T47D (cell line): ENCODE results near the gene KIF26A.

Experiments used
- DNase-seq, 2 experiments: peaks; one replicate each; pipeline versions ENCODE4 v3.0.0 to v3.0.0-alpha.2; 2011 to 2012; ENCODE audit warnings: low read depth in 1 of 2, low spot score in 1 of 2
- JUND ChIP-seq: IDR thresholded peaks from 2 replicates; pipeline ENCODE4 v1.6.1; 2012; ENCODE audit warnings: low read depth
- in situ Hi-C: cut with HindIII; loops from 2 replicates; pipeline ENCODE4 v1.10.0; 2016; ENCODE audit warnings: low sequenced_read_pairs, low pct_unique_long_range_greater_than_20kb

KIF26A gene

GRCh38 chr14:104138098-104138717 is at the start of gene KIF26A:
Gene KIF26A, plus strand, starts transcription at chr14:104138587. Its CDS starts 136 bp downstream, at chr14:104138723.
- no peak for TF ChIP-seq JUND
- in situ Hi-C loops: no loop called here
- peak in 1 of 2 experiments; percentile 36 for DNase-seq

DNA sequence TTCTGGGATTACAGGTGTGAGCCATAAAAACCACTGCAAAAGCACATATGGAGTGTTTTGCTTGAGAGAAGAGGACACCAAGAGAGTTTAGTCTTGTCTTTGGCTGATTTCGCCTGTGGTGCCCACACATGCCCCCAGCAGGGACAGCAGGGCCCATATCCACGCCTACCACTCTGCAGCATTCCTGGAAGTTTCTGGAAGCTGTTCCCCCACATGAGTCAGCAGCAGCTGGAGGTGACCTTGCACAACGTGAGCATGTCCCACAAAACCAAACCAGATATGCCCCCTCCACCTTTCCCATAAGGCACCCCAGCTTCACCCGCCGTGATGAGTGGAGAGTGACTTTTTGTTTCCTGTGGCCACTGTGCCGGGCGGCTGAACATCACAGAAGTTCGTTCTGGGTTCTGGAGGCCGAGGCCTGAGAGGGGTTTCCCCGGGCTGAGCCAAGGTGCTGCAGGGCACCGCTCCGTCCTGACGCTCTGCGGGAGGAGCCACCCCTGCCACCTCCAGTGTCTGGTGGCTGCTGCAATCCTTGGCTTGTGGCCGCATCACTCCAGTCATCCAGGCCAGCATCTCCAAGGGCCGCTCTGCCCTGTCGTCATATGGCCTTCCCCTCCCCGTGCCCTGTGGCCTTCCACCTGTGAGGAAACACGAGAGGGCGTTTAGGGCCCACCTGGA is 48.2 kb upstream of the KIF26A start:
- TF ChIP-seq JUND: no peak
- no peak for DNase-seq
- in situ Hi-C loops: no loop called here

GRCh38 chr14:104091061-104091926 is 47.1 kb upstream of the KIF26A start:
- no peak for TF ChIP-seq JUND
- DNase-seq: no peak
- in situ Hi-C loops: no loop called here

DNA sequence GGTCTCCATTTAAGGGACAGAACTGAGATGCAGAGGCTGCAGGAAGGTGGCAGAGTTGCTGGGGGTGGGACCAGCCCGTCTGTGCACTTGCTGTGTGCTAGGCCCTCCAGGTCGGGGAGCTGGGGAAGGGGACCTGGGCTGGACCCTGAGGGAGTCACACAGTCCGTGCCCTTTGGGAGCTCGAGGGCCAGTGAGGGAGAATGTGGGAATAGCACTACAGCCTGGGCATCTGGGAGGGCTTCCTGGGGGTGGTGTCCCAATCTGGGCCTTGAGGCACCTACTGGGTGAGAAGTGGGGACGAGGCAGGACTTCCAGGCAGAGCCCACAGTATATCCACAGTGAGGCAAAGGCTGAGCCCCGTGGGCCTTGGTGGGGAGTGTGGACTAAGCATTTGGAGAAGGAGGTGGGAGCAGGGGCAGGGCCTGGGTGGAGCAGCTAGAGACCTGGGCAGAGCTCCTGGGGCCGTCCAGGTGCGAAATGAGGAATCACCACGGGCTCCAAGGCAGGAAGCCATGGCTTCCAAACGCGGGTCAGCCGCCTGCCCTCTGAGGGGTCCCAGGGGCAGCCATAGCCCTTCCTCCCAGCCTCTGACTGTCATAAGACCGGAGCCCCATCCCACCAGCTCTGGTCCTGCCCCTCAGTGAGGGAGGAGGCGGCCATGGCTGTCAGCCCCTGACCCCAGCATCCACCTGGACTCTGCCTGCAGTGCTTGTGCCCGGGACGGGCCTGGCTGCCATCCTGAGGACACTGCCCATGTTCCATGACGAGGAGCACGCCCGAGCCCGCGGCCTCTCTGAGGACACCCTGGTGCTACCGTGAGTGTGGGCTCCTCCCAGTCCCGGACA is 46.2 kb upstream of the KIF26A start:
- no peak for TF ChIP-seq JUND
- in situ Hi-C loops: no loop called here
- DNase-seq: no peak

DNA sequence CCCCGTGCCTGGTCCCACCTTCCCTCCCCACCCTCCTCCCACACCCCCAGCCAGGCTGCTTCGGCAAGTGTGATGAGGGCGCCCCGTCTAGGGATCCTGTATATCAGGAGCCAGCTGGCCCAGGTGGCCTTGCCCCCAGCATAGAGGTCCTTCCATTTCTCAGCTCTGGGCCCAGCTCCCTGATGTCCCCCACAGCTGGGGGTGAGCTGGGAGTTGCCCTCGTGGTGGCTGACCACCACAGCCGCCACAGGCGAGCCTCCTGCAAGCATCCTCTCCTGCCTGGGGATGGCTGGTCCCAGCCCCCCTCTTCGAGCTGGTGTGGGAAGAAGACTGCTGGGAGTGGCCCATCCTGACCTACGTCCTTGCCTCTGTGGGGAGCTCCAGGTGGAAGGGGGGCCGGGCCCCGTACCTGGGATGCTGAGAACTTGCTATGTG is 45.4 kb upstream of the KIF26A start:
- in situ Hi-C loops: no loop called here
- no peak for DNase-seq
- no peak for TF ChIP-seq JUND

GRCh38 chr14:104093366-104094055 is 44.9 kb upstream of the KIF26A start:
- peak; percentile 65 to 89 for DNase-seq
- in situ Hi-C loops: no loop called here
- TF ChIP-seq JUND: no peak

DNA sequence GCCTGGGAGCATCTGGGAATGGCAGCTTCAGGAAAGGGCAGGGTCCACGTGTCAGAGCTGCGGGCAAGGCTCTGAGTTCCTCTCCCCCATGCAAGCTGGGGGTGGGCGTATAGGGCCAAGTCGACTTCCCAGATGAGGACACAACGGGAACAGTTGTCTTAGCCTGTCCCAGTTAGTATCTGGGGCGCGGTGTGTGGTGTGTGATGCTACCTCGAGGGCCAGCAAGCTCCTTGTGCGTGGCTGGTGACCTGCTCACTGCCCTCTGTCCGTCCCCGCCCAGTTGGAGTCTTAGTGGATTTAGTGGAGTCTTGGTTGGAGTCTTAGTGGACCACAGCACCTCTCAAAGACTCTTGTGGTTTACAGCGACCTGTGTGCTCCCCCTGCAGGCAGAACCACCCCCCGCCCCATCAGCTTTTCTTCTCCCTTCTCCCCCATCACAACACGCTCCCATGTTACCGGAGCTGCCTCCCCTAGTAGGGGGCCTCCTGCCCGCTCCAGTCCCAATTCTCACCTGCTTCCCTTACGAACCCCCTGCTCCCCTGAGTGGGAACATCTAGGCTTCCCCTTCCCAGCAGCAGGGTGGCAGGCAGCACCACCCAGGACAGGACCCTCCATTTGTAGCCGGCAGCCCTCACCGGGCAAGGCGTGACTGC is 44.2 kb upstream of the KIF26A start:
- in situ Hi-C loops: no loop called here
- DNase-seq: peak in 1 of 2 experiments; percentile 31
- no peak for TF ChIP-seq JUND

- DNase-seq: peak; percentile 76 to 93
- no peak for TF ChIP-seq JUND
- in situ Hi-C loops: no loop called here
These were observed 43.5 kb upstream of the KIF26A start for GRCh38 chr14:104094709-104095425.

DNA sequence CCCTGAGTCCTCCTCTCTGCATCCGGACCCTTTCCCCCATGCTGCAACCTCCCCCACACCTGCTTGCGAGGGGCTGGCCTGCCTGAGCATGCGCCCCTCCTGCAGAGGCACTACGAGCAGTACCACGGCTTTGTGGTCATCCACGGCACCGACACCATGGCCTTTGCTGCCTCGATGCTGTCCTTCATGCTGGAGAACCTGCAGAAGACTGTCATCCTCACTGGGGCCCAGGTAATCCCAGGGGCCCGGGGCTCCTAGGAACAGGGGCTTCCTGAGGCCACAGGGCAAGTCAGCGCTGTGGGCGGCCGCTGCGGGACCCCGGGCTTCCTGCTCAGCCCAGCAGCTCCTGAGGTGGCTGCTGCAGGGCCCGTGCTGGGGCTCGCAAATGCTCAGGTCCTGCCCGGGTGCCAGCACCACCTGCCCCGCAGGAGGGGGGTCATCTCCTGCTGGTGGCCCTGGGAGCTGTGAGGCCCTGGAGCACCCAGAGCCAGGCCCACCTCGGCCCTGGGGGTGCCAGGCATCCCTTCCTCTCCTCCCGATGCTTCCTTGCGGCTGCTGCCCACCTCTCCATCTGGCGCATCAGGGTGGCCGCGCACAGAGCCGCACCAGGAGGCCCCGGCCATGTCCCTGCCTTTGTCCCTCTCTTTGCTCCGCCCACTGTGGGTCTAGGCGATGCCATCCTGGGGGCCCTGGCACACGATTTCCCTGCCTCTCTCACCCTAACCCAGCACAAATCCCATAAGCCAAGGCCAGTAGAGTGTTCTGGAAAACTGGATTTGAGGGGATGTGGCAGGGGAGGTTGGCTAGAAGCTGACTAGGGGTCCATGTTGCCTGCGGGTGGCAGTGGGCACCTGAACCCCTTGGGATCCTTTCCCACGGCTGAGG is 42.7 kb upstream of the KIF26A start:
- no peak for TF ChIP-seq JUND
- DNase-seq: no peak
- in situ Hi-C loops: no loop called here

GRCh38 chr14:104096318-104096717 is 42.1 kb upstream of the KIF26A start:
- no peak for DNase-seq
- in situ Hi-C loops: no loop called here
- TF ChIP-seq JUND: no peak
